Measurements from ENCODE around the gene ABHD17A. TPM values are rescaled to one million over a fixed set of nuclear protein-coding genes. Genes with fewer than 3 reads are reported as not detected.
"Not testable (repeated sequence)": the region's sequence is repeated elsewhere in the genome, so short reads cannot be mapped to it uniquely, and the experiment has no call there.

ABHD17A gene
- total RNA-seq, 2 donors from 2014 or later, result 49.9 to 51.4 TPM

- intact Hi-C loops (cut with DNase I), result no loop called here
- DNase-seq (ENCODE audit: low spot score), result no peak
These were observed 27.6 kb upstream of the ABHD17A start for GRCh38 chr19:1912760-1913505.

- DNase-seq (ENCODE audit: low spot score), result no peak
- intact Hi-C loops (cut with DNase I), result no loop called here
These were observed 26.7 kb upstream of the ABHD17A start for GRCh38 chr19:1911995-1912394.

GRCh38 chr19:1911098-1911497, 25.8 kb upstream of the ABHD17A start:
- intact Hi-C loops (cut with DNase I), result no loop called here
- DNase-seq (ENCODE audit: low spot score), result no peak

GRCh38 chr19:1910177-1910576, 24.9 kb upstream of the ABHD17A start:
- intact Hi-C loops (cut with DNase I), result no loop called here
- no peak for DNase-seq (ENCODE audit: low spot score)

- no peak for DNase-seq (ENCODE audit: low spot score)
- intact Hi-C loops (cut with DNase I), result no loop called here
These were observed 24.4 kb upstream of the ABHD17A start for GRCh38 chr19:1909761-1910080.

GRCh38 chr19:1908364-1908678, 23.0 kb upstream of the ABHD17A start:
- no peak for DNase-seq (ENCODE audit: low spot score)
- intact Hi-C loops (cut with DNase I), result no loop called here

- intact Hi-C loops (cut with DNase I), result no loop called here
These were observed 22.5 kb upstream of the ABHD17A start for GRCh38 chr19:1907563-1908363.

GRCh38 chr19:1906985-1907562, 21.8 kb upstream of the ABHD17A start:
- no peak for DNase-seq (ENCODE audit: low spot score)
- intact Hi-C loops (cut with DNase I), result no loop called here

More at GRCh38 chr19:1907563-1908363, 22.5 kb upstream of the ABHD17A start:
- DNase-seq (ENCODE audit: low spot score), result no peak

GRCh38 chr19:1905863-1906375, 20.6 kb upstream of the ABHD17A start:
- intact Hi-C loops (cut with DNase I), result no loop called here
- no peak for DNase-seq (ENCODE audit: low spot score)

GRCh38 chr19:1905110-1905862, 20.0 kb upstream of the ABHD17A start, which contains the start of the genes ADAT3 and SCAMP4:
Gene ADAT3, plus strand, starts transcription at chr19:1905399. Its CDS starts 6,649 bp downstream, at chr19:1912048.
Gene SCAMP4, plus strand, starts transcription at chr19:1905399. Its CDS starts 9,621 bp downstream, at chr19:1915020.
- peak; percentile 100 for DNase-seq (ENCODE audit: low spot score)
- intact Hi-C loops (cut with DNase I), result no loop called here

- no peak for DNase-seq (ENCODE audit: low spot score)
- intact Hi-C loops (cut with DNase I), result no loop called here
These were observed 19.5 kb upstream of the ABHD17A start for GRCh38 chr19:1904860-1905109.

GRCh38 chr19:1902923-1903322, 17.6 kb upstream of the ABHD17A start:
- no peak for DNase-seq (ENCODE audit: low spot score)
- intact Hi-C loops (cut with DNase I), result no loop called here

GRCh38 chr19:1901940-1902404, 16.7 kb upstream of the ABHD17A start:
- intact Hi-C loops (cut with DNase I), result no loop called here
- no peak for DNase-seq (ENCODE audit: low spot score)

GRCh38 chr19:1896508-1896907, 11.2 kb upstream of the ABHD17A start:
- no peak for DNase-seq (ENCODE audit: low spot score)
- intact Hi-C loops (cut with DNase I), result no loop called here

GRCh38 chr19:1893791-1894190, 8.5 kb upstream of the ABHD17A start:
- intact Hi-C loops (cut with DNase I), result no loop called here
- DNase-seq (ENCODE audit: low spot score), result no peak

- no peak for DNase-seq (ENCODE audit: low spot score)
- intact Hi-C loops (cut with DNase I), result no loop called here
These were observed 4.6 kb upstream of the ABHD17A start for GRCh38 chr19:1889907-1890306.

GRCh38 chr19:1888385-1888784, 3.1 kb upstream of the ABHD17A start:
- no peak for DNase-seq (ENCODE audit: low spot score)
- intact Hi-C loops (cut with DNase I), result no loop called here

GRCh38 chr19:1886360-1886759, 1.1 kb upstream of the ABHD17A start:
- intact Hi-C loops (cut with DNase I); DNase-seq (ENCODE audit: low spot score): not testable (repeated sequence)

- peak; percentile 83 for DNase-seq (ENCODE audit: low spot score)
- intact Hi-C loops (cut with DNase I), result no loop called here
These were observed 469 bp downstream of the ABHD17A start for GRCh38 chr19:1884719-1885334.

Measured in posterior vena cava (tissue), 2 donors.